Gastroesophageal sphincter (tissue), 4 donors: ENCODE results near the gene ERG. TPM values are rescaled to one million over a fixed set of nuclear protein-coding genes. Genes with fewer than 3 reads are reported as not detected.

Experiments
- ATAC-seq: fragments of 150-250 bp; one replicate; pipeline ENCODE4 v1.9.1; 2016; ENCODE audit warnings: mild to moderate bottlenecking, moderate library complexity
- H3K27ac ChIP-seq, 4 donors: fragments of 200-600 bp; sonication (generic) in 3 of 4; 1 replicate in 3 of 4; 2 replicates in 1 of 4; pipeline ENCODE4 v1.5.1; 2016 to 2019
- H3K27me3 ChIP-seq: fragments of 200-600 bp; sonication (generic); one replicate; pipeline ENCODE4 v1.5.1; 2019
- H3K36me3 ChIP-seq, 2 donors: fragments of 200-600 bp; sonication (generic); one replicate each; pipeline ENCODE4 v1.5.1; 2019; ENCODE audit warnings: control low read depth in 1 of 2
- H3K4me1 ChIP-seq, 3 donors: fragments of 200-600 bp; sonication (generic); 1 replicate in 2 of 3; 2 replicates in 1 of 3; pipeline ENCODE4 v1.5.1; 2016 to 2019; ENCODE audit warnings: control low read depth in 2 of 3
- H3K4me3 ChIP-seq, 2 donors: fragments of 200-600 bp; sonication (generic); one replicate each; pipeline ENCODE4 v1.5.1; 2019; ENCODE audit warnings: mild to moderate bottlenecking in 1 of 2, moderate library complexity in 1 of 2
- H3K9me3 ChIP-seq, 3 donors: fragments of 200-600 bp; sonication (generic); one replicate each; pipeline ENCODE4 v1.5.1; 2017 to 2019; ENCODE audit warnings: control low read depth in 2 of 3
- CTCF ChIP-seq, 4 experiments: fragments of 200-600 bp in 2 of 4; fragments of 450-650 bp in 2 of 4; sonication (generic) in 1 of 4; IDR thresholded peaks; one replicate each; pipeline ENCODE4 v1.5.1; 2017 to 2019; ENCODE audit warnings: antibody characterized with exemption in 4 of 4, mild to moderate bottlenecking in 2 of 4, moderate library complexity in 2 of 4
- EP300 ChIP-seq: sonication (generic); formaldehyde crosslinking; IDR thresholded peaks from one replicate; pipeline ENCODE4 v1.6.1; 2017; ENCODE audit warnings: antibody characterized with exemption, mild to moderate bottlenecking
- POLR2A ChIP-seq, 2 donors: fragments of 450-650 bp; IDR thresholded peaks; one replicate each; pipeline ENCODE4 v1.6.1; 2017; ENCODE audit warnings: antibody characterized with exemption in 2 of 2, mild to moderate bottlenecking in 2 of 2, moderate library complexity in 1 of 2
- POLR2AphosphoS5 ChIP-seq: sonication (generic); formaldehyde crosslinking; IDR thresholded peaks from one replicate; pipeline ENCODE4 v1.6.1; 2017; ENCODE audit warnings: antibody characterized with exemption
- WGBS, 2 donors: methylation state at CpG; one replicate each; pipeline ENCODE4 v1.1.5; 2018; ENCODE audit warnings: low coverage in 1 of 2; 5-methylcytosine and 5-hydroxymethylcytosine counted together
- total RNA-seq, 4 donors: library from RNA; depleted of rRNA; stranded (reverse); fragments of >200 nt; gene quantifications; one replicate each; pipeline ENCODE4 v1.1.0, GENCODE V29; 2016

Gene ERG
- total RNA-seq, 4 donors from 2014 or later, result 3.3 to 12.4 (median 10.9) TPM

- 66 to 76% methylated on average over 6 to 7 of the region's 7 CpGs for WGBS, 2 donors
- ATAC-seq, result no peak
- Histone ChIP-seq H3K4me1 (peaks cover 0 to 6% (median 0%) of the 10 kb centered on the region in 3 donors), H3K27ac (no peak overlapping the region), H3K9me3 (no peaks in the 10 kb centered on the region), H3K27me3 (peaks cover 11% of the 10 kb centered on the region), H3K4me3 (no peak overlapping the region), H3K36me3 (no peaks in the 10 kb centered on the region)
- TF ChIP-seq CTCF (IDR thresholded peaks at IDR 0.05) (no peak), EP300 (no peak), POLR2A (IDR thresholded peaks at IDR 0.05) (no peak), POLR2AphosphoS5 (no peak)
Measured at GRCh38 chr21:38385427-38386175, 112.7 kb downstream of the ERG start.

- TF ChIP-seq POLR2A (IDR thresholded peaks at IDR 0.05) (no peak), CTCF (IDR thresholded peaks at IDR 0.05) (no peak), EP300 (no peak), POLR2AphosphoS5 (no peak)
- WGBS, 2 donors, result 57 to 61% methylated on average over 8 of the region's 8 CpGs
- Histone ChIP-seq H3K9me3 (no peaks in the 10 kb centered on the region), H3K36me3 (no peaks in the 10 kb centered on the region), H3K4me1 (peaks cover 0 to 6% (median 0%) of the 10 kb centered on the region in 3 donors), H3K4me3 (no peak overlapping the region), H3K27ac (no peak overlapping the region), H3K27me3 (peaks cover 11% of the 10 kb centered on the region)
- no peak for ATAC-seq
Measured at GRCh38 chr21:38384675-38385426, 113.4 kb downstream of the ERG start.

DNA sequence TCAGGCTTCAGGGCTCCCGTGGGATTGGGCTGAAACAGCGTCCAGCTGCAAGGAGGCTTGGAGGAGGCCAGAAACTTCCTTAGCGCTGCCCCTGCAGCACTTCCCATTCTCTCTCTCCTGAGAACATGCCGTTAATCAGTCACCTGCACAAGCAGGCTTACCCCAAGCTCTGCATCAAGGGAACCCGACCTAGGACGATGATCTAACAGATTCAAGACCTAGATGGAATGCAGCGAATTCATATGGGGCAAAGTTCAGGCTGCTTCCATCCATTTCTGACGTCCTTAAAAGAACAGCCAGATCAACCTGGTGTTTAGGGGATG, 114.1 kb downstream of the ERG start:
- H3K36me3 ChIP-seq, result no peaks in the 10 kb centered on the region
- no peaks in the 10 kb centered on the region for H3K9me3 ChIP-seq
- 17 to 34% methylated on average over 3 to 4 of the region's 8 CpGs for WGBS, 2 donors
- no peak overlapping the region for H3K4me3 ChIP-seq
- H3K4me1 ChIP-seq, result peaks cover 0 to 6% (median 0%) of the 10 kb centered on the region in 3 donors
- H3K27me3 ChIP-seq, result peaks cover 11% of the 10 kb centered on the region
- TF ChIP-seq EP300 (no peak), POLR2AphosphoS5 (no peak), CTCF (IDR thresholded peaks at IDR 0.05) (no peak), POLR2A (IDR thresholded peaks at IDR 0.05) (no peak)
- no peak overlapping the region for H3K27ac ChIP-seq
- ATAC-seq, result no peak

- ATAC-seq, result peak; percentile 35
- WGBS, 2 donors, result 88 to 92% methylated on average over 5 to 10 of the region's 34 CpGs
- H3K36me3 ChIP-seq, result no peaks in the 10 kb centered on the region
- no peak overlapping the region for H3K4me3 ChIP-seq
- no peak overlapping the region for H3K27ac ChIP-seq
- TF ChIP-seq EP300, result no peak
- peaks cover 0 to 6% (median 0%) of the 10 kb centered on the region in 3 donors for H3K4me1 ChIP-seq
- no peaks in the 10 kb centered on the region for H3K9me3 ChIP-seq
- H3K27me3 ChIP-seq, result peaks cover 11% of the 10 kb centered on the region
Measured at GRCh38 chr21:38383411-38384237, 114.7 kb downstream of the ERG start.

DNA sequence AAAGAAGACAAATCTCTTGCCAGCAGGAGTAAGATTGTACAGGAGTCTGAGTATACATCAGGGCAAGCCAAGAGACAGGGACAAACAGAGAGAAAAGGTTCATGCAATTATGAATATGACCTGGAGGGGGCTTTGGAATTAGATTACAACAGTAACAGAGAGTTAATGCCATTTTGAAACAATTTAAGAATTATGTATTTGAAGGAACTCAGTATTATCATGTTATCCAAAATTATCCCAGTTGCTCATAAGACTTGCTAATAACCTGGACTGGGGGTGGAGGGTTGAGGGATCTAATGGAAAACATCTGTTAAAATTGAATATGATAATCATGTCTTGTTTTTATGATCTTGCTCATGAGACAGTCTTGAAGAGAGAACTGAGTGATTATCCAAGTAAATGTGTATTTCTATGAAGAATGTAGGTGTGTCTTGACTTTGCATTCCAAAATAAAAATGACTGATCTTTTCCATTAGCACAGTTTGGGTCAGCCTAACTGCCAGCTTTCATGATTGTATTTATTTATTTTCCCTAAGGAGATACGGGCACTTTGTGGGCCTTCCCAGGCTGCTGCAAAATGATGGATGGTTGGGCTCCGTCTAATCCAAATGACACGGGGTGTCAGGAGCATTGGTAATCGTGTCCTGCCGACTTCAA, 117.7 kb downstream of the ERG start:
- no peaks in the 10 kb centered on the region for H3K9me3 ChIP-seq
- peaks cover 11% of the 10 kb centered on the region for H3K27me3 ChIP-seq
- H3K4me3 ChIP-seq, result no peak overlapping the region
- H3K4me1 ChIP-seq, result peaks cover 0 to 6% (median 0%) of the 10 kb centered on the region in 3 donors
- TF ChIP-seq EP300 (no peak), POLR2A (IDR thresholded peaks at IDR 0.05) (no peak), POLR2AphosphoS5 (no peak), CTCF (IDR thresholded peaks at IDR 0.05) (no peak)
- 14 to 28% methylated on average over 3 to 5 of the region's 5 CpGs for WGBS, 2 donors
- ATAC-seq, result peak; percentile 38
- H3K36me3 ChIP-seq, result no peaks in the 10 kb centered on the region
- H3K27ac ChIP-seq, result no peak overlapping the region
